Fibroblast of villous mesenchyme (primary cell): ENCODE measurements around the gene PCNA. TPM values are rescaled to one million over a fixed set of nuclear protein-coding genes. Genes with fewer than 3 reads are reported as not detected.

Source experiments
- DNase-seq: peaks from one replicate; pipeline ENCODE4 v3.0.0-alpha.2; 2010; ENCODE audit warnings: low read depth
- H3K4me3 ChIP-seq: 2 replicates; pipeline ENCODE4 v1.5.1; 2011; ENCODE audit warnings: low read depth, mild to moderate bottlenecking, low read length
- CTCF ChIP-seq: IDR thresholded peaks from 2 replicates; pipeline ENCODE4 v1.5.1; 2012; ENCODE audit warnings: low read depth, mild to moderate bottlenecking, low read length; ENCODE audit not compliant: insufficient read depth
- small RNA-seq: library from RNA; depleted of rRNA; stranded (forward); fragments of <200 nt; gene quantifications from one replicate; pipeline ENCODE3, GENCODE V24; 2012
- total RNA-seq: library from RNA; depleted of rRNA; stranded (reverse); fragments of >200 nt; gene quantifications from 2 replicates; pipeline ENCODE4 v1.2.3, GENCODE V29; 2012

PCNA gene
- total RNA-seq, 1 donor: 121 TPM

GRCh38 chr20:5069141-5069806, 50.5 kb downstream of the PCNA start:
- no peak overlapping the region for H3K4me3 ChIP-seq
- no peak for DNase-seq
- no peak for TF ChIP-seq CTCF

GRCh38 chr20:5067877-5068645, 51.7 kb downstream of the PCNA start:
- H3K4me3 ChIP-seq: no peak overlapping the region
- no peak for DNase-seq
- no peak for TF ChIP-seq CTCF

GRCh38 chr20:5065879-5066383, 53.8 kb downstream of the PCNA start:
- peak; percentile 81 for DNase-seq
- no peak for TF ChIP-seq CTCF
- H3K4me3 ChIP-seq: no peak overlapping the region

GRCh38 chr20:5065166-5065878, 54.4 kb downstream of the PCNA start:
- no peak overlapping the region for H3K4me3 ChIP-seq
- TF ChIP-seq CTCF: no peak
- peak; percentile 30 for DNase-seq

Small RNA genes within 50 kb of the gene (small RNA-seq; reads per million reads assigned to genes)
- gene RF00019: not detected
- not detected for gene RF00568
- gene RNA5SP474: 0.28 reads per million

Other genes starting within 250 kb of the PCNA start
- 14.2 and 16.8 TPM in 2 replicates for gene SLC23A2, start 118.4 kb downstream of the PCNA start, total RNA-seq
- gene TMEM230, start 6.9 kb downstream of the PCNA start, total RNA-seq: 110 and 153 TPM in 2 replicates
- 20.9 and 32.4 TPM in 2 replicates for gene CDS2, start 7.0 kb upstream of the PCNA start, total RNA-seq
- gene PROKR2, start 197.0 kb upstream of the PCNA start, total RNA-seq: not detected in 2 replicates